Measurements from ENCODE around the gene TXK. TPM values are rescaled to one million over a fixed set of nuclear protein-coding genes. Genes with fewer than 3 reads are reported as not detected.

The TXK gene
- total RNA-seq, 1 donor from 2014 or later, result 0.36 TPM

- H3K27ac Mint-ChIP-seq (ENCODE audit: unreplicated experiment), result no peak overlapping the region
- peak; percentile 28 for DNase-seq (ENCODE audit: low spot score)
- TF ChIP-seq, protein P1, sequence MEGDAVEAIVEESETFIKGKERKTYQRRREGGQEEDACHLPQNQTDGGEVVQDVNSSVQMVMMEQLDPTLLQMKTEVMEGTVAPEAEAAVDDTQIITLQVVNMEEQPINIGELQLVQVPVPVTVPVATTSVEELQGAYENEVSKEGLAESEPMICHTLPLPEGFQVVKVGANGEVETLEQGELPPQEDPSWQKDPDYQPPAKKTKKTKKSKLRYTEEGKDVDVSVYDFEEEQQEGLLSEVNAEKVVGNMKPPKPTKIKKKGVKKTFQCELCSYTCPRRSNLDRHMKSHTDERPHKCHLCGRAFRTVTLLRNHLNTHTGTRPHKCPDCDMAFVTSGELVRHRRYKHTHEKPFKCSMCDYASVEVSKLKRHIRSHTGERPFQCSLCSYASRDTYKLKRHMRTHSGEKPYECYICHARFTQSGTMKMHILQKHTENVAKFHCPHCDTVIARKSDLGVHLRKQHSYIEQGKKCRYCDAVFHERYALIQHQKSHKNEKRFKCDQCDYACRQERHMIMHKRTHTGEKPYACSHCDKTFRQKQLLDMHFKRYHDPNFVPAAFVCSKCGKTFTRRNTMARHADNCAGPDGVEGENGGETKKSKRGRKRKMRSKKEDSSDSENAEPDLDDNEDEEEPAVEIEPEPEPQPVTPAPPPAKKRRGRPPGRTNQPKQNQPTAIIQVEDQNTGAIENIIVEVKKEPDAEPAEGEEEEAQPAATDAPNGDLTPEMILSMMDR (IDR thresholded peaks at IDR 0.05; ENCODE audit: unreplicated experiment), result peak; percentile 61
- peaks cover 6% of the 10 kb centered on the region for H3K4me1 Mint-ChIP-seq (ENCODE audit: unreplicated experiment)
- H3K27me3 Mint-ChIP-seq (ENCODE audit: unreplicated experiment), result no peaks in the 10 kb centered on the region
- no peak overlapping the region for H3K4me3 Mint-ChIP-seq (ENCODE audit: unreplicated experiment)
- no peaks in the 10 kb centered on the region for H3K36me3 Mint-ChIP-seq (ENCODE audit: low read depth, unreplicated experiment)
- no peaks in the 10 kb centered on the region for H3K9me3 Mint-ChIP-seq (ENCODE audit: unreplicated experiment)
Measured at GRCh38 chr4:48109413-48110263, 24.4 kb downstream of the TXK start.

DNA sequence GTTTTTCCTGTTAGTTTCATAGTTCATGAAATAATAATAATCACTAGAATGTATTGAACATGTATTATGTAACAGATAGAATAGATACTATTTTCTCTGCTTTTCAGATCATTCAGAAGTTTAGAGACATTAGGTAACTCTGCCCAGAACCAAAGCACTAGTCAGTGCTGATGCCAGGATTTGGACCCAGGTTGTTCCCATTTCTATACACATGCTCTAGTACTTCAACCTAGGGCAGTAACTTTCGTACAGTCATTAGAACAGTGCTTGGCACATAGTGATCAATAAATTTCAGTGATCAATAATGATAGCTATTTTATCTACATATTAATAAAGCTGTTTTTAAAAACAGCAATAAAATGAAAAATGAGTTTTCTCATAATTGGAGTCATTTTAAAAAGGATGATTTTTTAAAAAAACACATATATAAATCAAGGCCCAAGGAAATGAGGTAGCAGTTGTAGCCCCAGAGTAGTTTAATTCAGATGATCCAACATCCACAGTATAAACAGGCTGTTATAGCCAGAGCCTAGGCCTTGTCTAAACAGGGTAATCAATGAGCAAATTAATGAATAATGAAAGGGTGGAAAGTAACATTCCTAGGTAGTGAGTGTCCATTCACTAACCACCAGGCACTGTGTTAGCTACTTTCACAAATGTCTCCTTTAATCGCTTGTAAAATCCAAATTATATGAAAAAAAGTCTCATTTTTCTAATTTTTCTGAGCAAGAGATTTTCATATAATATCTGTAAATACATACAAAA lies 25.6 kb downstream of the TXK start:
- TF ChIP-seq, protein P1 (IDR thresholded peaks at IDR 0.05; ENCODE audit: unreplicated experiment), result no peak
- H3K4me1 Mint-ChIP-seq (ENCODE audit: unreplicated experiment), result no peaks in the 10 kb centered on the region
- H3K36me3 Mint-ChIP-seq (ENCODE audit: low read depth, unreplicated experiment), result no peaks in the 10 kb centered on the region
- H3K27ac Mint-ChIP-seq (ENCODE audit: unreplicated experiment), result no peak overlapping the region
- no peaks in the 10 kb centered on the region for H3K9me3 Mint-ChIP-seq (ENCODE audit: unreplicated experiment)
- H3K27me3 Mint-ChIP-seq (ENCODE audit: unreplicated experiment), result no peaks in the 10 kb centered on the region
- no peak overlapping the region for H3K4me3 Mint-ChIP-seq (ENCODE audit: unreplicated experiment)
- DNase-seq (ENCODE audit: low spot score), result no peak

DNA sequence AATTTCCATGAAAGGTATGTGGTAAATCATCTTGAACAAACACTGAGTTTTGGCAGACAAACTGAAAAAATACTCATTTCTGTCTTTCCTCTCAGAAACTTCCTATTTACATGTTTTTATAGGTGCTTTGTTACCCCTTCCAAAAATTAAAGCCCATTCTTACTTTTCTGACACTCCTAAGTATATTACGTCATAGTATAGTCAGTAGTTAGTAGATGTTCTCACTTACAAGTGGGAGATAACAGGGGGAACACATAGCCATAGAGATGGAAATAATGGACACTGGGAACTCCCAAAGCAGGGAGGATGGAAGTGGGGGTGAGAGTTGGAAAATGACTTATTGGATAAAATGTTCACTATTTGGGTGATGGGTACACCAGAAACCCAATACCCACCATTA lies 28.8 kb downstream of the TXK start:
- Mint-ChIP-seq H3K36me3 (ENCODE audit: low read depth, unreplicated experiment) (no peaks in the 10 kb centered on the region), H3K27me3 (ENCODE audit: unreplicated experiment) (no peaks in the 10 kb centered on the region)

GRCh38 chr4:48103483-48104139 lies 30.4 kb downstream of the TXK start:
- no peaks in the 10 kb centered on the region for H3K9me3 Mint-ChIP-seq (ENCODE audit: unreplicated experiment)
- no peaks in the 10 kb centered on the region for H3K27me3 Mint-ChIP-seq (ENCODE audit: unreplicated experiment)
- TF ChIP-seq, protein P1 (IDR thresholded peaks at IDR 0.05; ENCODE audit: unreplicated experiment), result no peak
- no peaks in the 10 kb centered on the region for H3K4me1 Mint-ChIP-seq (ENCODE audit: unreplicated experiment)
- no peak overlapping the region for H3K4me3 Mint-ChIP-seq (ENCODE audit: unreplicated experiment)
- no peak overlapping the region for H3K27ac Mint-ChIP-seq (ENCODE audit: unreplicated experiment)
- no peaks in the 10 kb centered on the region for H3K36me3 Mint-ChIP-seq (ENCODE audit: low read depth, unreplicated experiment)
- no peak for DNase-seq (ENCODE audit: low spot score)

More for the DNA sequence above, 28.8 kb downstream of the TXK start:
- no peak for DNase-seq (ENCODE audit: low spot score)
- H3K4me1 Mint-ChIP-seq (ENCODE audit: unreplicated experiment), result no peaks in the 10 kb centered on the region
- H3K4me3 Mint-ChIP-seq (ENCODE audit: unreplicated experiment), result no peak overlapping the region
- no peak overlapping the region for H3K27ac Mint-ChIP-seq (ENCODE audit: unreplicated experiment)
- TF ChIP-seq, protein P1 (IDR thresholded peaks at IDR 0.05; ENCODE audit: unreplicated experiment), result no peak
- H3K9me3 Mint-ChIP-seq (ENCODE audit: unreplicated experiment), result no peaks in the 10 kb centered on the region
